H1 (cell line): ENCODE measurements around the gene SMIM31. TPM values are rescaled to one million over a fixed set of nuclear protein-coding genes. Genes with fewer than 3 reads are reported as not detected.

Experiments
- CTCF ChIA-PET: fragments of 300-600 bp; sonication (Branson Sonifier 250); formaldehyde crosslinking; loops from one replicate; lab custom pipeline; 2021; ENCODE audit not compliant: partially characterized antibody; lab: Charles Lee
- POLR2A ChIA-PET: fragments of 300-600 bp; sonication (Branson Sonifier 250); formaldehyde crosslinking; loops from one replicate; lab custom pipeline; 2021; ENCODE audit warnings: inconsistent platforms; ENCODE audit not compliant: partially characterized antibody; lab: Charles Lee
- DNase-seq, 2 experiments: peaks; one replicate each; pipeline versions ENCODE4 v3.0.0 to v3.0.0-alpha.2; 2010 to 2022; ENCODE audit warnings: low spot score in 2 of 2, low read depth in 1 of 2, mixed read lengths in 1 of 2
- FAIRE-seq: peaks from 2 replicates; lab custom pipeline; 2011; peaks lifted over from hg19 to GRCh38; lab: Jason Lieb, UNC
- H2AFZ ChIP-seq: 2 replicates; pipeline ENCODE4 v1.8.1; 2012; ENCODE audit warnings: low read length, inconsistent platforms
- H2AK5ac ChIP-seq: 2 replicates; pipeline ENCODE4 v1.6.1; 2013; ENCODE audit warnings: low read depth, low read length
- H2BK120ac ChIP-seq: replicated peaks from 2 replicates; pipeline ENCODE3; 2013; ENCODE audit warnings: low read depth, low read length, inconsistent platforms
- H2BK12ac ChIP-seq: 2 replicates; pipeline ENCODE4 v1.6.1; 2013; ENCODE audit warnings: low read depth, low read length
- H2BK15ac ChIP-seq: 2 replicates; pipeline ENCODE4 v1.6.1; 2013; ENCODE audit warnings: low read length
- H2BK20ac ChIP-seq: 2 replicates; pipeline ENCODE4 v1.6.1; 2013; ENCODE audit warnings: low read length
- H2BK5ac ChIP-seq: 2 replicates; pipeline ENCODE4 v1.6.1; 2013; ENCODE audit warnings: low read depth, low read length
- H3K14ac ChIP-seq: 2 replicates; pipeline ENCODE4 v1.6.1; 2013; ENCODE audit warnings: inconsistent platforms; ENCODE audit not compliant: insufficient read length
- H3K18ac ChIP-seq: 2 replicates; pipeline ENCODE4 v1.6.1; 2013; ENCODE audit warnings: low read length; ENCODE audit errors: extremely low read depth
- H3K23ac ChIP-seq: 2 replicates; pipeline ENCODE4 v1.6.1; 2013; ENCODE audit warnings: inconsistent platforms; ENCODE audit not compliant: insufficient read length
- H3K23me2 ChIP-seq: 2 replicates; pipeline ENCODE4 v1.6.1; 2013; ENCODE audit warnings: low read depth, low read length
- H3K27ac ChIP-seq: 2 replicates; pipeline ENCODE4 v1.6.1; 2011; ENCODE audit warnings: low read depth, low read length, inconsistent platforms
- H3K27me3 ChIP-seq, 4 experiments: replicated peaks in 1 of 4; 1 replicate in 1 of 4; 2 replicates in 3 of 4; pipeline versions ENCODE4 v1.6.1 to v1.8.1; 2011 to 2013; ENCODE audit warnings: low read length in 3 of 4, mild to moderate bottlenecking in 3 of 4, inconsistent platforms in 2 of 4, mixed read lengths in 2 of 4, moderate library complexity in 1 of 4; ENCODE audit not compliant: control insufficient read depth in 3 of 4, insufficient read depth in 3 of 4; ENCODE audit errors: extremely low read depth in 1 of 4
- H3K36me3 ChIP-seq, 4 experiments: 2 replicates each; pipeline versions ENCODE4 v1.6.1 to v1.8.1; 2011 to 2013; ENCODE audit warnings: mild to moderate bottlenecking in 4 of 4, low read length in 3 of 4, moderate library complexity in 2 of 4, control low read depth in 1 of 4, inconsistent platforms in 1 of 4; ENCODE audit not compliant: insufficient read depth in 4 of 4, control insufficient read depth in 2 of 4
- H3K4ac ChIP-seq: replicated peaks from 2 replicates; pipeline ENCODE3; 2013; ENCODE audit warnings: low read length, low read depth, mixed read lengths, inconsistent platforms; ENCODE audit not compliant: insufficient read length
- H3K4me1 ChIP-seq, 4 experiments: replicated peaks in 1 of 4; 1 replicate in 1 of 4; 2 replicates in 3 of 4; pipeline versions ENCODE4 v1.6.1 to v1.8.1; 2011 to 2013; ENCODE audit warnings: low read length in 3 of 4, inconsistent platforms in 2 of 4, mixed read lengths in 1 of 4; ENCODE audit not compliant: insufficient read depth in 4 of 4, control insufficient read depth in 3 of 4
- H3K4me2 ChIP-seq, 2 experiments: 2 replicates each; pipeline versions ENCODE4 v1.6.1 to v1.8.1; 2011 to 2013; ENCODE audit warnings: low read depth in 2 of 2, low read length in 2 of 2, control low read depth in 1 of 2, inconsistent platforms in 1 of 2, mild to moderate bottlenecking in 1 of 2; ENCODE audit not compliant: insufficient read depth in 1 of 2
- H3K4me3 ChIP-seq, 4 experiments: fragments of 200-600, 300-600 bp in 1 of 4; sonication (generic), shearing (Covaris generic), sonication (Bioruptor Twin) in 1 of 4; 2 replicates each; pipeline versions ENCODE4 v1.5.1 to v1.8.1; 2011 to 2016; ENCODE audit warnings: low read length in 4 of 4, low read depth in 3 of 4, control low read depth in 2 of 4, inconsistent platforms in 2 of 4, mild to moderate bottlenecking in 2 of 4, mixed read lengths in 1 of 4, moderate library complexity in 1 of 4; ENCODE audit not compliant: insufficient read depth in 2 of 4; ENCODE audit errors: extremely low read depth in 1 of 4
- H3K56ac ChIP-seq: replicated peaks from 2 replicates; pipeline ENCODE3; 2013; ENCODE audit warnings: low read depth, mild to moderate bottlenecking, mixed read lengths, low read length, inconsistent platforms; ENCODE audit not compliant: insufficient read length
- H3K79me1 ChIP-seq: 2 replicates; pipeline ENCODE4 v1.6.1; 2013; ENCODE audit warnings: low read depth, low read length, control low read depth
- H3K79me2 ChIP-seq, 2 experiments: 2 replicates each; pipeline versions ENCODE4 v1.6.1 to v1.8.1; 2012 to 2013; ENCODE audit warnings: low read length in 2 of 2, mild to moderate bottlenecking in 2 of 2, inconsistent platforms in 1 of 2; ENCODE audit not compliant: insufficient read depth in 2 of 2, control insufficient read depth in 1 of 2
- H3K9ac ChIP-seq, 4 experiments: replicated peaks in 1 of 4; 1 replicate in 1 of 4; 2 replicates in 3 of 4; pipeline versions ENCODE4 v1.6.1 to v1.8.1; 2011 to 2013; ENCODE audit warnings: low read depth in 3 of 4, low read length in 3 of 4, control low read depth in 2 of 4, mild to moderate bottlenecking in 2 of 4, moderate library complexity in 2 of 4, inconsistent platforms in 1 of 4; ENCODE audit errors: extremely low read depth in 1 of 4
- H3K9me3 ChIP-seq, 2 experiments: 2 replicates each; pipeline versions ENCODE4 v1.6.1 to v1.8.1; 2012 to 2013; ENCODE audit warnings: mild to moderate bottlenecking in 2 of 2, moderate library complexity in 2 of 2, control low read depth in 1 of 2, inconsistent platforms in 1 of 2, low read depth in 1 of 2, low read length in 1 of 2, mixed read lengths in 1 of 2; ENCODE audit not compliant: insufficient read depth in 2 of 2
- H4K20me1 ChIP-seq, 2 experiments: replicated peaks in 1 of 2; 2 replicates each; pipeline versions ENCODE3 to v1.8.1; 2011 to 2013; ENCODE audit warnings: inconsistent platforms in 2 of 2, low read length in 2 of 2, mild to moderate bottlenecking in 1 of 2; ENCODE audit not compliant: insufficient read depth in 2 of 2, control insufficient read depth in 1 of 2
- H4K5ac ChIP-seq: 2 replicates; pipeline ENCODE4 v1.6.1; 2013; ENCODE audit warnings: low read length, low read depth, mixed read lengths, inconsistent platforms; ENCODE audit not compliant: insufficient read length
- H4K8ac ChIP-seq: 2 replicates; pipeline ENCODE4 v1.8.0; 2013; ENCODE audit warnings: mild to moderate bottlenecking, moderate library complexity, low read length, inconsistent platforms; ENCODE audit not compliant: insufficient read depth; ENCODE audit errors: extremely low read depth
- H4K91ac ChIP-seq: replicated peaks from 2 replicates; pipeline ENCODE3; 2013; ENCODE audit warnings: low read length, mixed read lengths, inconsistent platforms; ENCODE audit not compliant: insufficient read length
- SIX5 ChIP-seq: IDR thresholded peaks from 2 replicates; pipeline ENCODE4 v1.6.1; 2011; ENCODE audit warnings: mild to moderate bottlenecking, low read depth, low read length
- WGBS, 2 experiments: shearing (Covaris generic) in 1 of 2; methylation state at CpG; one replicate each; pipeline versions ENCODE4 v1.1.6 to v1.1.7; 2013 to 2015; ENCODE audit warnings: low lambda C conversion rate in 2 of 2, mixed read lengths in 2 of 2, inconsistent platforms in 1 of 2, low coverage in 1 of 2, missing lambda C conversion rate in 1 of 2; ENCODE audit not compliant: insufficient replicate concordance in 2 of 2, insufficient coverage in 1 of 2, insufficient read length in 1 of 2; ENCODE audit errors: extremely low coverage in 1 of 2, missing lambda C conversion rate in 1 of 2; 5-methylcytosine and 5-hydroxymethylcytosine counted together
- polyA plus RNA-seq, 7 experiments: library from polyadenylated mRNA; depleted of rRNA in 3 of 7; stranded (reverse) in 5 of 7; unstranded in 2 of 7; fragments of >200 nt in 5 of 7; fragments of 200-250 nt in 2 of 7; gene quantifications; 1 replicate in 5 of 7; 2 replicates in 1 of 7; 4 replicates in 1 of 7; pipeline versions ENCODE4 v1.2.1 to v1.2.3, GENCODE V29; 2011 to 2013; ENCODE audit warnings: missing spikeins in 2 of 7, mixed read lengths in 2 of 7
- total RNA-seq: library from RNA; stranded (reverse); fragmentation: NEBNext Ultra II Directional; extraction: Animal tissue kit (Norgen Biotek cat#: 25700); gene quantifications from 2 replicates; pipeline ENCODE4 v1.2.1, GENCODE V29; 2021

Gene SMIM31
- total and polyA plus RNA-seq, 2 of the 8 experiments (the other 6 are each of a cell fraction or from before 2014, with no cell fraction given), result not detected

DNA sequence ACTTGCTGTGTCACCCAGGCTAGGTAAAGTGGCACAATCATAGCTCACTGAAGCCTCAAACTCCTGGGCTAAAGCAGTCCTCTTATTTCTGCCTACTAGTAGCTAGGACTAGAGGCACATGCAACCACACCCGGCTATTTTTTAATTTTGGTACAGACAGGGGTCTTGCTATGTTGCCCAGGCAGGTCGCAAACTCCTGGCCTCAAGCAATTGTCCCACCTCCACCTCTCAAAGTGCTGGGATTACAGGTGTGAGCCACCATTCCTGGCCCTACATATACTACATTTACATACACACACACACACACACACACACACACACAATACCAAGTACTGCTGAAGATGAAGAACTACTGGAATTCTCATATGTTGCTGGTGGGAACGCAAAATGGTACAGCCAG, 26.9 kb downstream of the SMIM31 start:
- Histone ChIP-seq H2BK12ac (no peak overlapping the region), H3K4me2 (no peak overlapping the region), H4K20me1 (no peaks in the 10 kb centered on the region), H4K91ac (no peak overlapping the region), H2BK20ac (no peak overlapping the region), H4K5ac (no peak overlapping the region), H3K23ac (no peak overlapping the region), H3K4me1 (peaks cover 0 to 3% (median 0%) of the 10 kb centered on the region in 4 experiments; a peak in 2 of 7 replicates), H3K9me3 (no peaks in the 10 kb centered on the region), H3K4ac (no peak overlapping the region), H3K36me3 (no peaks in the 10 kb centered on the region), H3K27ac (no peak overlapping the region), H3K23me2 (no peaks in the 10 kb centered on the region), H2AFZ (no peak overlapping the region), H3K9ac (no peak overlapping the region), H2BK15ac (no peak overlapping the region), H3K14ac (no peak overlapping the region), H2AK5ac (no peak overlapping the region), H3K56ac (no peak overlapping the region), H3K18ac (no peak overlapping the region), H2BK5ac (no peak overlapping the region), H4K8ac (no peak overlapping the region), H3K79me1 (no peaks in the 10 kb centered on the region), H3K27me3 (no peaks in the 10 kb centered on the region), H3K4me3 (no peak overlapping the region), H3K79me2 (no peaks in the 10 kb centered on the region), H2BK120ac (no peak overlapping the region)
- ChIA-PET POLR2A (interaction anchor here (0.9 to 3.6 kb wide), 8 partner anchors 18 to 120 kb away, joined by 3 to 20 read pairs (median 6); partner anchors contain the start of gene APELA), CTCF (interaction anchor here (0.5 to 5.0 kb wide), 32 partner anchors 9 to 317 kb away, joined by 3 to 61 read pairs (median 5); partner anchors contain the start of gene APELA)
- WGBS, 2 experiments, result 94% methylated on average over 3 of the region's 3 CpGs; no CpG with 5 or more reads in 1 of the 2 experiments
- DNase-seq (no peak), FAIRE-seq (no peak)
- no peak for TF ChIP-seq SIX5
